ENCODE data around the gene SLC39A12. TPM values are rescaled to one million over a fixed set of nuclear protein-coding genes. Genes with fewer than 3 reads are reported as not detected.

The SLC39A12 gene
- total RNA-seq: under 0.01 TPM in 1 of 2 replicates, not detected in the other

GRCh38 chr10:17951868-17952371, at the start of gene SLC39A12:
Gene SLC39A12 (plus strand): TSS chr10:17951918. CDS start chr10:17953277, 1,359 bp downstream.

Other genes with a start within 250 kb of the SLC39A12 start
- under 0.01 and 0.15 TPM in 2 replicates for gene TMEM236, start 199.7 kb upstream of the SLC39A12 start, total RNA-seq
- gene MRC1, start 142.6 kb upstream of the SLC39A12 start, total RNA-seq: under 0.01 and 0.61 TPM in 2 replicates
- not detected in 2 replicates for gene CACNB2, start 188.5 kb downstream of the SLC39A12 start, total RNA-seq